IMR-90 (cell line): ENCODE data around the gene LAMA2. TPM values are rescaled to one million over a fixed set of nuclear protein-coding genes. Genes with fewer than 3 reads are reported as not detected.

Source experiments
- ATAC-seq: fragments of 200-7000 bp; cut with Tn5 transposase; 2 replicates; pipeline ENCODE4 v1.9.1; 2020; ENCODE audit warnings: low read depth, mild to moderate bottlenecking, moderate library complexity
- BruUV-seq: library from RNA; stranded (reverse); fragments of 400-500 nt; replicated peaks from 2 replicates; lab custom pipeline; 2021; lab: Mats Ljungman, UMichigan
- CTCF ChIA-PET: fragments of 300-600 bp; formaldehyde crosslinking; extraction: SDS; loops from one replicate; lab custom pipeline; 2021; ENCODE audit warnings: antibody characterized with exemption; lab: Yijun Ruan, JAX
- POLR2A ChIA-PET: fragments of 300-600 bp; sonication (Branson Sonifier 250); formaldehyde crosslinking; loops from one replicate; lab custom pipeline; 2022; ENCODE audit warnings: antibody characterized with exemption; ENCODE audit not compliant: unreplicated experiment; lab: Charles Lee
- DNase-seq: peaks from one replicate; pipeline ENCODE4 v3.0.0; 2013
- H2AFZ ChIP-seq: replicated peaks from 2 replicates; pipeline ENCODE3; 2013; ENCODE audit warnings: low read length, mild to moderate bottlenecking; ENCODE audit not compliant: poor library complexity
- H2AK5ac ChIP-seq: 2 replicates; pipeline ENCODE4 v1.6.1; 2013; ENCODE audit warnings: low read depth, low read length, inconsistent platforms
- H2AK9ac ChIP-seq: replicated peaks from 2 replicates; pipeline ENCODE3; 2013; ENCODE audit warnings: mild to moderate bottlenecking, low read depth, low read length, moderate library complexity; ENCODE audit not compliant: poor library complexity
- H2BK120ac ChIP-seq: 2 replicates; pipeline ENCODE4 v1.6.1; 2013; ENCODE audit warnings: low read depth, low read length, inconsistent platforms
- H2BK15ac ChIP-seq: 3 replicates; pipeline ENCODE4 v1.6.1; 2013; ENCODE audit warnings: low read depth, low read length, inconsistent platforms
- H2BK20ac ChIP-seq: 2 replicates; pipeline ENCODE4 v1.6.1; 2013; ENCODE audit warnings: low read depth, mild to moderate bottlenecking, inconsistent platforms, low read length, moderate library complexity
- H2BK5ac ChIP-seq: 2 replicates; pipeline ENCODE4 v1.6.1; 2013; ENCODE audit warnings: mild to moderate bottlenecking, low read depth, low read length, inconsistent platforms; ENCODE audit not compliant: poor library complexity, severe bottlenecking
- H3K14ac ChIP-seq: replicated peaks from 2 replicates; pipeline ENCODE4 v1.6.1; 2013; ENCODE audit warnings: low read depth, low read length, inconsistent platforms
- H3K18ac ChIP-seq: 2 replicates; pipeline ENCODE4 v1.6.1; 2013; ENCODE audit warnings: low read depth, low read length, control low read depth
- H3K23ac ChIP-seq: 2 replicates; pipeline ENCODE4 v1.6.1; 2013; ENCODE audit warnings: low read depth, low read length, inconsistent platforms
- H3K27ac ChIP-seq: 2 replicates; pipeline ENCODE4 v1.5.1; 2013; ENCODE audit warnings: mild to moderate bottlenecking, control low read depth, low read length; ENCODE audit not compliant: insufficient read depth
- H3K27me3 ChIP-seq: 2 replicates; pipeline ENCODE4 v1.6.1; 2013; ENCODE audit warnings: low read length; ENCODE audit not compliant: control insufficient read depth, insufficient read depth
- H3K36me3 ChIP-seq: 2 replicates; pipeline ENCODE4 v1.6.1; 2013; ENCODE audit warnings: low read length, mixed read lengths; ENCODE audit not compliant: control insufficient read depth, insufficient read depth
- H3K4ac ChIP-seq: 2 replicates; pipeline ENCODE4 v1.6.1; 2013; ENCODE audit warnings: low read depth, low read length, inconsistent platforms
- H3K4me1 ChIP-seq: 2 replicates; pipeline ENCODE4 v1.6.1; 2013; ENCODE audit warnings: low read length, mixed read lengths; ENCODE audit not compliant: control insufficient read depth, insufficient read depth
- H3K4me2 ChIP-seq: 2 replicates; pipeline ENCODE4 v1.6.1; 2013; ENCODE audit warnings: low read depth, mild to moderate bottlenecking, control low read depth, low read length, moderate library complexity
- H3K4me3 ChIP-seq: 2 replicates; pipeline ENCODE4 v1.5.1; 2013; ENCODE audit warnings: low read depth, mild to moderate bottlenecking, control low read depth, low read length, moderate library complexity; ENCODE audit not compliant: insufficient read depth
- H3K56ac ChIP-seq: 2 replicates; pipeline ENCODE4 v1.6.1; 2013; ENCODE audit warnings: low read length, inconsistent platforms; ENCODE audit not compliant: insufficient read depth; ENCODE audit errors: extremely low read depth
- H3K79me1 ChIP-seq, 2 experiments: 2 replicates each; pipeline ENCODE4 v1.6.1; 2013; ENCODE audit warnings: low read length in 2 of 2, inconsistent platforms in 1 of 2, low read depth in 1 of 2
- H3K9ac ChIP-seq: 2 replicates; pipeline ENCODE4 v1.6.1; 2013; ENCODE audit warnings: low read depth, low read length, control low read depth
- H3K9me1 ChIP-seq: 2 replicates; pipeline ENCODE4 v1.6.1; 2013; ENCODE audit warnings: low read length, inconsistent platforms; ENCODE audit not compliant: insufficient read depth
- H3K9me3 ChIP-seq: 2 replicates; pipeline ENCODE4 v1.6.1; 2013; ENCODE audit warnings: low read length; ENCODE audit not compliant: control insufficient read depth, insufficient read depth
- H4K20me1 ChIP-seq: 2 replicates; pipeline ENCODE4 v1.6.1; 2013; ENCODE audit warnings: low read length, inconsistent platforms; ENCODE audit not compliant: insufficient read depth
- H4K5ac ChIP-seq: 2 replicates; pipeline ENCODE4 v1.6.1; 2013; ENCODE audit warnings: mild to moderate bottlenecking, low read depth, low read length, control low read depth
- H4K8ac ChIP-seq, 2 experiments: 2 replicates each; pipeline ENCODE4 v1.6.1; 2013; ENCODE audit warnings: low read depth in 2 of 2, low read length in 2 of 2, control low read depth in 1 of 2, inconsistent platforms in 1 of 2
- H4K91ac ChIP-seq: 2 replicates; pipeline ENCODE4 v1.6.1; 2013; ENCODE audit warnings: low read depth, low read length, inconsistent platforms; ENCODE audit not compliant: insufficient read depth
- CEBPB ChIP-seq: IDR thresholded peaks from 2 replicates; pipeline ENCODE4 v1.6.1; 2012; ENCODE audit warnings: low read depth, low read length, improper control_type of control experiment
- CHD1 ChIP-seq: IDR thresholded peaks from 2 replicates; pipeline ENCODE4 v1.6.1; 2012; ENCODE audit warnings: low read depth, low read length, improper control_type of control experiment
- FOS ChIP-seq: fragments of 150-350 bp; IDR thresholded peaks from 2 replicates; pipeline ENCODE4 v1.6.1; 2016; ENCODE audit warnings: low read depth, low read length
- MAZ ChIP-seq: IDR thresholded peaks from 2 replicates; pipeline ENCODE4 v1.6.1; 2012; ENCODE audit warnings: low read depth, mild to moderate bottlenecking, low read length, improper control_type of control experiment, moderate library complexity, borderline replicate concordance
- MXI1 ChIP-seq: IDR thresholded peaks from 2 replicates; pipeline ENCODE4 v1.6.1; 2012; ENCODE audit warnings: low read depth, mild to moderate bottlenecking, low read length, moderate library complexity, borderline replicate concordance
- POLR2A ChIP-seq: IDR thresholded peaks from 2 replicates; pipeline ENCODE4 v1.6.1; 2012; ENCODE audit warnings: mild to moderate bottlenecking, low read depth, low read length
- RCOR1 ChIP-seq: IDR thresholded peaks from 2 replicates; pipeline ENCODE4 v1.6.1; 2012; ENCODE audit warnings: mild to moderate bottlenecking, low read length, improper control_type of control experiment; ENCODE audit not compliant: insufficient replicate concordance
- USF2 ChIP-seq: fragments of 150-350 bp; IDR thresholded peaks from 2 replicates; pipeline ENCODE4 v1.6.1; 2017; ENCODE audit warnings: mild to moderate bottlenecking, antibody characterized with exemption, low read length, low read depth
- WGBS, 2 experiments: methylation state at CpG; one replicate each; pipeline versions ENCODE4 v1.1.5 to v1.1.7; 2013; ENCODE audit warnings: missing lambda C conversion rate in 2 of 2; ENCODE audit not compliant: insufficient read length in 1 of 2; ENCODE audit errors: extremely low coverage in 2 of 2; 5-methylcytosine and 5-hydroxymethylcytosine counted together
- dilution Hi-C: fragments of 300-500 bp; cut with HindIII; formaldehyde crosslinking; loops from one replicate; pipeline ENCODE4 v1.14.3; 2018; ENCODE audit warnings: low sequenced_read_pairs; ENCODE audit not compliant: unreplicated experiment
- in situ Hi-C: fragments of 300-500 bp; cut with MboI; formaldehyde crosslinking; loops from 3 replicates; pipeline ENCODE4 v1.14.3; 2019; ENCODE audit warnings: low sequenced_read_pairs, inconsistent platforms, mixed read lengths
- intact Hi-C: fragments of 100-400 bp; cut with micrococcal nuclease; formaldehyde crosslinking; loops from 2 replicates; pipeline ENCODE4 v1.10.0; 2022
- polyA plus RNA-seq, 3 experiments: library from polyadenylated mRNA; depleted of rRNA; stranded (reverse); fragments of >200 nt; gene quantifications; 2 replicates each; pipeline ENCODE4 v1.2.3, GENCODE V29; 2012; ENCODE audit warnings: low replicate concordance in 1 of 3
- total RNA-seq: library from RNA; depleted of rRNA; stranded (reverse); fragments of >200 nt; gene quantifications from 2 replicates; pipeline ENCODE4 v1.2.3, GENCODE V29; 2012

The LAMA2 gene
- total and polyA plus RNA-seq, 2 of the 4 experiments (the other 2 are of a cell fraction) = 9.9 to 13.3 TPM

- Histone ChIP-seq H3K9me3 (no peaks in the 10 kb centered on the region), H3K4me1 (peaks cover 9% of the 10 kb centered on the region), H2BK20ac (no peak overlapping the region), H2BK15ac (no peak overlapping the region), H3K4me3 (no peak overlapping the region), H3K23ac (no peak overlapping the region), H3K27ac (no peak overlapping the region), H4K8ac (no peak overlapping the region), H2AFZ (no peak overlapping the region), H3K9ac (no peak overlapping the region), H3K9me1 (no peaks in the 10 kb centered on the region; the same call in 1 of the 2 replicates), H3K36me3 (no peaks in the 10 kb centered on the region), H4K91ac (no peak overlapping the region), H2BK5ac (no peak overlapping the region), H3K18ac (no peak overlapping the region), H2AK5ac (no peak overlapping the region), H3K27me3 (no peaks in the 10 kb centered on the region), H3K79me1 (no peaks in the 10 kb centered on the region), H4K20me1 (no peaks in the 10 kb centered on the region), H3K4ac (no peak overlapping the region), H3K56ac (no peak overlapping the region), H2BK120ac (no peak overlapping the region), H3K14ac (no peak overlapping the region), H2AK9ac (no peak overlapping the region), H3K4me2 (no peak overlapping the region), H4K5ac (no peak overlapping the region)
- no TSS peak for BruUV-seq
- no CpG with 5 or more reads among the region's 2 CpGs for WGBS, 2 experiments
- ATAC-seq = no peak
- TF ChIP-seq RCOR1 (no peak), CHD1 (no peak), USF2 (no peak), MXI1 (no peak), FOS (no peak), POLR2A (no peak), CEBPB (no peak), MAZ (no peak)
- no peak for DNase-seq
- CTCF ChIA-PET = no interaction called here
- in situ Hi-C loops = no loop called here
- dilution Hi-C loops = no loop called here
- POLR2A ChIA-PET = no interaction called here
- intact Hi-C loops = no loop called here
These were observed 305.4 kb downstream of the LAMA2 start for GRCh38 chr6:129188306-129188705.
